ENCODE data around the gene NRG2. TPM values are rescaled to one million over a fixed set of nuclear protein-coding genes. Genes with fewer than 3 reads are reported as not detected.

Gene NRG2
- polyA plus RNA-seq, 1 experiment = not detected

- ChIA-PET POLR2A (no interaction called here), CTCF (no interaction called here)
- Histone ChIP-seq H3K27me3 (ENCODE audit: control insufficient read depth, insufficient read depth, low read length) (peaks cover 13% of the 10 kb centered on the region), H3K4me3 (ENCODE audit: low read depth, low read length) (no peak overlapping the region), H3K36me3 (ENCODE audit: control insufficient read depth, insufficient read depth, low read length) (no peaks in the 10 kb centered on the region)
- DNase-seq (ENCODE audit: low read depth) = no peak
- TF ChIP-seq, protein P1, sequence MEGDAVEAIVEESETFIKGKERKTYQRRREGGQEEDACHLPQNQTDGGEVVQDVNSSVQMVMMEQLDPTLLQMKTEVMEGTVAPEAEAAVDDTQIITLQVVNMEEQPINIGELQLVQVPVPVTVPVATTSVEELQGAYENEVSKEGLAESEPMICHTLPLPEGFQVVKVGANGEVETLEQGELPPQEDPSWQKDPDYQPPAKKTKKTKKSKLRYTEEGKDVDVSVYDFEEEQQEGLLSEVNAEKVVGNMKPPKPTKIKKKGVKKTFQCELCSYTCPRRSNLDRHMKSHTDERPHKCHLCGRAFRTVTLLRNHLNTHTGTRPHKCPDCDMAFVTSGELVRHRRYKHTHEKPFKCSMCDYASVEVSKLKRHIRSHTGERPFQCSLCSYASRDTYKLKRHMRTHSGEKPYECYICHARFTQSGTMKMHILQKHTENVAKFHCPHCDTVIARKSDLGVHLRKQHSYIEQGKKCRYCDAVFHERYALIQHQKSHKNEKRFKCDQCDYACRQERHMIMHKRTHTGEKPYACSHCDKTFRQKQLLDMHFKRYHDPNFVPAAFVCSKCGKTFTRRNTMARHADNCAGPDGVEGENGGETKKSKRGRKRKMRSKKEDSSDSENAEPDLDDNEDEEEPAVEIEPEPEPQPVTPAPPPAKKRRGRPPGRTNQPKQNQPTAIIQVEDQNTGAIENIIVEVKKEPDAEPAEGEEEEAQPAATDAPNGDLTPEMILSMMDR (IDR thresholded peaks at IDR 0.05; ENCODE audit: insufficient read depth, low read depth, low read length) = no peak
Observed at GRCh38 chr5:139895046-139895445, 148.1 kb downstream of the NRG2 start.

GRCh38 chr5:139893873-139894272, 149.2 kb downstream of the NRG2 start:
- CTCF ChIA-PET = interaction anchor here (1.0 to 1.5 kb wide), 2 partner anchors 22 to 75 kb away, joined by 4 read pairs; no protein-coding TSS in a partner anchor
- Histone ChIP-seq H3K4me3 (ENCODE audit: low read depth, low read length) (no peak overlapping the region), H3K27me3 (ENCODE audit: control insufficient read depth, insufficient read depth, low read length) (peaks cover 13% of the 10 kb centered on the region), H3K36me3 (ENCODE audit: control insufficient read depth, insufficient read depth, low read length) (no peaks in the 10 kb centered on the region)
- no peak for DNase-seq (ENCODE audit: low read depth)
- POLR2A ChIA-PET = no interaction called here
- TF ChIP-seq, protein P1 (IDR thresholded peaks at IDR 0.05; ENCODE audit: insufficient read depth, low read depth, low read length) = no peak

DNA sequence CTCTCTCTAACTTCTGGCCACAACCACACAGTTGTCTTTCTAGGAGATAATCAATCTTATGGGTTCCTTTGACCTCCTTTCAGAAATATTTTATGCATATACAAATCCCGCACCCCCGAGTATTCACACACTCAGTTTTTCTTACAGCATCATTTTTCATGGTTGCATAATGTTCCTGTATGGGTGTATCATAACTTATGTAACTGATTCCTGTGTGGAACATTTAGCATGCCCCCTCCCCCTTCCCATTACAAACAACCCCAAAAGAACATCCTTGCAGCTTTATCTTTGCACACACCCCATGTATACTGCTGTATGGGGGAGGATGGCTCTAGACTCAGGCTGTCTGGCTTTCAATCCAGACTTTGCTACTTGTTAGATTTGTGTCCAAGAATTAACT, 153.7 kb downstream of the NRG2 start:
- DNase-seq (ENCODE audit: low read depth) = no peak
- CTCF ChIA-PET = interaction anchor here (1.0 kb wide), 1 partner anchor 44 kb away, joined by 3 read pairs; no protein-coding TSS in a partner anchor
- POLR2A ChIA-PET = no interaction called here
- no peak overlapping the region for H3K4me3 ChIP-seq (ENCODE audit: low read depth, low read length)
- peaks cover 9% of the 10 kb centered on the region for H3K27me3 ChIP-seq (ENCODE audit: control insufficient read depth, insufficient read depth, low read length)
- TF ChIP-seq, protein P1 (IDR thresholded peaks at IDR 0.05; ENCODE audit: insufficient read depth, low read depth, low read length) = no peak
- H3K36me3 ChIP-seq (ENCODE audit: control insufficient read depth, insufficient read depth, low read length) = no peaks in the 10 kb centered on the region

DNA sequence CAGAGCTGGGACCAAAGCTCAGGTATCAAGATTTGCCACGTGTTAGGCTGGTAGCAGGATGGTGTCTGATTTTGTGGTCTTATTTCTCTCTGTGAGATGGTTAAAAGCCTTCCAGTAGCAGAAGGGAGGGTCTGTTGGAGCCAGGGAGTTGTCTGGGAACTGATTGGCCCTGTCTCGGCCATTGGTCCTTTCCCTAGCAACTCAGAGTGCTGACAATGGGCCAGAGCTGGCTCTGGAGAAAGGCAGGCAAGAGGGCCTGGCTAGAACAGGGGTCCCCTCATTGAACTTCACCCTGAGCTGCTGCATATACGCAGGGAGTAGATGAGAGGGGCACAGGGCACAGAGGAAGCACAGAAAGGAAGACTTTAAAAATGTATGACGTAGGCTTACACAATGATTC, 154.7 kb downstream of the NRG2 start:
- ChIA-PET CTCF (interaction anchor here (0.7 kb wide), 1 partner anchor 12 kb away, joined by 3 read pairs; no protein-coding TSS in a partner anchor), POLR2A (no interaction called here)
- Histone ChIP-seq H3K4me3 (ENCODE audit: low read depth, low read length) (no peak overlapping the region), H3K36me3 (ENCODE audit: control insufficient read depth, insufficient read depth, low read length) (no peaks in the 10 kb centered on the region), H3K27me3 (ENCODE audit: control insufficient read depth, insufficient read depth, low read length) (peaks cover 11% of the 10 kb centered on the region)
- no peak for DNase-seq (ENCODE audit: low read depth)
- TF ChIP-seq, protein P1 (IDR thresholded peaks at IDR 0.05; ENCODE audit: insufficient read depth, low read depth, low read length) = no peak

- Histone ChIP-seq H3K27me3 (ENCODE audit: control insufficient read depth, insufficient read depth, low read length) (peaks cover 18% of the 10 kb centered on the region), H3K36me3 (ENCODE audit: control insufficient read depth, insufficient read depth, low read length) (no peaks in the 10 kb centered on the region), H3K4me3 (ENCODE audit: low read depth, low read length) (no peak overlapping the region)
- ChIA-PET POLR2A (no interaction called here), CTCF (interaction anchor here (1.8 kb wide), 1 partner anchor 23 kb away, joined by 3 read pairs; no protein-coding TSS in a partner anchor)
- TF ChIP-seq, protein P1 (IDR thresholded peaks at IDR 0.05; ENCODE audit: insufficient read depth, low read depth, low read length) = no peak
- no peak for DNase-seq (ENCODE audit: low read depth)
Observed at GRCh38 chr5:139886213-139886612, 156.9 kb downstream of the NRG2 start.

Measured in BJ (cell line).